T-helper 17 cell (primary cell): ENCODE results near the gene TP53TG3C. TPM values are rescaled to one million over a fixed set of nuclear protein-coding genes. Genes with fewer than 3 reads are reported as not detected.
"Not testable (repeated sequence)": the region's sequence is repeated elsewhere in the genome, so short reads cannot be mapped to it uniquely, and the experiment has no call there.

Experiments
- ATAC-seq: fragments of 150-1000 bp; cut with Tn5 transposase; 2 replicates; pipeline ENCODE4 v1.10.0; 2021; ENCODE audit warnings: mild to moderate bottlenecking, moderate library complexity
- DNase-seq, 3 donors: peaks; one replicate each; pipeline versions ENCODE4 v3.0.0 to v3.0.0-alpha.2; 2020 to 2021
- H3K9me3 ChIP-seq: one replicate; pipeline ENCODE4 v1.7.0; 2013; ENCODE audit warnings: low read length, mild to moderate bottlenecking; ENCODE audit not compliant: control insufficient read depth, poor library complexity, severe bottlenecking
- H3K27ac Mint-ChIP-seq: one replicate; pipeline ENCODE4 v1.8.0; 2022; ENCODE audit warnings: mild to moderate bottlenecking, moderate library complexity, mixed read lengths
- H3K27me3 Mint-ChIP-seq: one replicate; pipeline ENCODE4 v1.8.0; 2022; ENCODE audit warnings: mixed read lengths
- H3K36me3 Mint-ChIP-seq: one replicate; pipeline ENCODE4 v1.8.0; 2022; ENCODE audit warnings: low read depth, mixed read lengths
- H3K4me1 Mint-ChIP-seq: one replicate; pipeline ENCODE4 v1.8.0; 2022; ENCODE audit warnings: mild to moderate bottlenecking, mixed read lengths
- H3K4me3 Mint-ChIP-seq: one replicate; pipeline ENCODE4 v1.8.0; 2022; ENCODE audit warnings: mild to moderate bottlenecking, moderate library complexity, mixed read lengths
- total RNA-seq, 4 donors: library from RNA in 2 of 4; stranded (reverse) in 2 of 4; gene quantifications; one replicate each; pipeline ENCODE4 v1.2.3 and lab custom pipeline; 2022 to 2026

The TP53TG3C gene, protein sequence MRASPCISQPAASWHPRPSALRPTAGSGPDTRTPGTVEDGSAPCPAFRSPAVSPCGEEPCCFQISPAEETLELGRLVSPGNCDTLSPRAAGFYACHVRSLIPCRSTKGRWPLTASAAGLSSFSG
- total RNA-seq, result not detected
- total RNA-seq (lab: John Stamatoyannopoulos, UW), result 0 reads per million in 2 donors

DNA sequence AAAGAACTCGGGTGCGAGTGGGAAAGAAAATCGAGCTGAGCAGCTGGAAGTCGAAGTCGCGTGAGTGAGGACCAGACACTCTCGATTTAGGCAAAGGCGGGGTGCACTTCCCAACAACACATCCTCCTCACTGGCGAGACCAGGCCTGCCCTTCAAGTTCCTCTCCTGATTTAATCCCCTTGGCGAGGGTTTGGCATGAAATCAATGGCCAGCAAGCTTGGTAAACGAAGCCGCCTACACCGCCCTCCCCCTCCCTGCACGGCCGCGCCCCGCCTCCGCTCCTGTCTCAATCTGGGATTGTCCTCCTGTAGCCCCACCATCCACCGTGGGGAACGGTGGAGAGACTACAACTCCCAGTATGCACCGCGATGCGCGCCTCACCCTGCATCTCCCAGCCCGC, at the start of gene TP53TG3C:
Gene TP53TG3C (plus strand): TSS at position 301 of the 400 bp plus-strand sequence. CDS start 68 bp downstream, at position 369.
- H3K4me3 Mint-ChIP-seq, H3K4me1 Mint-ChIP-seq, H3K36me3 Mint-ChIP-seq, ATAC-seq, H3K27ac Mint-ChIP-seq, H3K27me3 Mint-ChIP-seq, H3K9me3 ChIP-seq, DNase-seq: not testable (repeated sequence)

Other genes starting within 250 kb of the TP53TG3C start
- not detected for gene TP53TG3E, start 110.1 kb downstream of the TP53TG3C start, total RNA-seq
- gene TP53TG3B, start 166.6 kb downstream of the TP53TG3C start, total RNA-seq, result not detected